HG02938 (cell line): ENCODE measurements around the gene PAFAH2.

ENCODE experiments used
- ATAC-seq: cut with Tn5 transposase; IDR thresholded peaks from one replicate; pipeline ENCODE4 v1.9.1; 2021; ENCODE audit warnings: mild to moderate bottlenecking, moderate library complexity; ENCODE audit not compliant: unreplicated experiment

PAFAH2 gene

DNA sequence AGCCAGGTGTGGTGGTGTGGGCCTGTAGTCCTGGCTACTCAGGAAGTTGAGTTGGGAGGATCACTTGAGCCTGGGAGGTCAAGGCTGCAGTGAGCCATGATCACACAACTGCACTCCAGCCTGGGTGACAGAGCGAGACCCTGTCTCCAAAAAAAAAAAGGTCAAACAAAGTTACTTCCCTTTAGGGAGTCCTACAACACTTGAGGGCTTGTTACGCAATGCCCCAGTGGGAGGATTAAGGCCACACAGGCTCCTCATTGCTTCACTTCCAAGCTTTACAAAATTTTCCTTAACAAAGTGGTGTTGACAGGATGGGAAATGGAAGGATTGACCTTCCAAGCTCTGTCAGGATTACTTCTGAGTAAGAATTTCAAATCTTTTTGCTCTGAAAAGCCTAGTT is 17.5 kb upstream of the PAFAH2 start:
- no peak for ATAC-seq

DNA sequence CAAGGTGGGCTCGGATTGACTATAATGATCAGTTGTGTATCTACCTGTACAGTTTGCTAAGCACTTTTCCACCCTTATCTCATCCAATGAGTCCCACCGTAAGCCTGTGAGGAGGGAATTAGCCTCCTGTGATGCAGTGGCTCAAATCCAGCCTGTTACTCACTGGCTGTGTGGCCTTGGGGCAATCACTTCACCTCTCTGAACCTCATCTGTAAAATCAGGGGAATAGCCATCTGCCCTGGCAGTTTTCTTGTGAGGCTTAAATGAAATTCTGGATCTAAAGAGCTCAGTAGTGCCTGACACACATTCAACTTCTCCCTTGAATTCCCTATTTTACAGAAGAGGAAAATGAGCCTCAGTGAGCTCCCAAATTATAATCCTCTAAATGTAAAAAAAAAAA is 16.3 kb upstream of the PAFAH2 start:
- ATAC-seq: no peak

DNA sequence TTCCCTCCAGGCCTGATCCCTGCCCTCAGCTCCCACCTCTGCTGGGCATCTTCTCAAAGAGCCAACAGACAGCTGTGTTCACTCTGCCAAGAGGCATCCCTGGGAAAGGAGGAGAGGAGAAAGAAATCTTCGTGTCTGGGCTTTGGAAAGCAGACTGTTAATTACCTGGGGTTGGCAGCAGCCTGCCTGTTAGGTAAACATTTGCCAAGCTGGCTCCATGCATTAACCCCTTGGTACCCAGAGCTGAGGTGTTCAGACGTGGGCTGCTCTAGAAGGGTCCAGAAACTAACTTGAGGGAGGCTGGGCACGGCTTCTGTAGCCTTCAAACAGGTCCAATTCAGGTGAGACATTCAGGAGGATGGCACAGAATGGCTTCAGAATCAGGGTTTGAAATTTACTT is 15.0 kb upstream of the PAFAH2 start:
- no peak for ATAC-seq

DNA sequence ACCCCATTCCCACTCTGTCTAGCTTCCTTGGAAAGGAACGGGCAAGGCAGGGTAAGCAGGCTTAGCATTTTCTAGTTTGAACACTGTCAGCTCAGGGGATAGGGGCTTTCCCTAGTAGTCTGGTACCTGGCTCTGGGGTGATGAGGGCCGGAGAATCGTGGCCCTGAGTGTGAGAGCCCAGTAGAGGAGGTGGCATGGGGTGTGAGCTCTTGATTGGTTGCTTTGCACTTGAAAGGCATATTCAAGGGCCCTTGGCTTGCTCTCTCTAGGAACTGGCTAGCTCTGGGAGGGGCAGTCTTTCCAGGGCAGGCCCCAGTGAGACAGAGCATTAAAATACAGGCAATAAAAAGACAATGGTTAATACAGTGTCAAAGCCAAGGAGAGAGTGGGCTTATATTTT is 13.0 kb upstream of the PAFAH2 start:
- no peak for ATAC-seq

DNA sequence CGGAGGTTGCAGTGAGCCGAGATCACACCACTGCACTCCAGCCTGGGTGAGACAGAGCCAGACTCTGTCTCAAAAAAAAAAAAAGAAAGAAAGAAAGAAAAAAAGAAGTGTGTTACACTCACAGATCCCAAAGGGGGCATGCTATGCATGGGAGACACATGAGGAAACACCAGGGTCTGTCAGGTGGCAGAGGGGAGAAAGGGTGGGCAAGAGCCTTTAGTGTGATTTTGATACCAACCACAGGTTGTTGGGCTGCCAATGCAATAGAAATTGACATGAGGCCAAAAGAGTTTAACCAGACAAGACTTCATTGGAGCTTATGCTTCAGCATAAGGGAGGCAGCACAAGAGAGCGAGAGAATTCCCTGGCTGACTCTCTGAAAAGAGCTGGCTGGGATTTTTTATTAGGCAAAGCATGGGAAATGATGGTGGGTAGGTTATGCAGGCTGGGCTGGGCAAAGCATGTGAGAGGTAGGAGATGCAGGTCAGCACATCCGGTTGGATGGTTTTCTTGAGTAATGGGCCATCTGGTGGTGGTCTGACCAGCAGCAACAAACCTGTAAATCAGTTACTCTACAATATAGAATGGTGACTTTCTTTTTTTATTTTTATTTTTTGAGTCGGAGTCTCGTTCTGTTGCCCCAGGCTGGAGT is 12.1 kb upstream of the PAFAH2 start:
- no peak for ATAC-seq

DNA sequence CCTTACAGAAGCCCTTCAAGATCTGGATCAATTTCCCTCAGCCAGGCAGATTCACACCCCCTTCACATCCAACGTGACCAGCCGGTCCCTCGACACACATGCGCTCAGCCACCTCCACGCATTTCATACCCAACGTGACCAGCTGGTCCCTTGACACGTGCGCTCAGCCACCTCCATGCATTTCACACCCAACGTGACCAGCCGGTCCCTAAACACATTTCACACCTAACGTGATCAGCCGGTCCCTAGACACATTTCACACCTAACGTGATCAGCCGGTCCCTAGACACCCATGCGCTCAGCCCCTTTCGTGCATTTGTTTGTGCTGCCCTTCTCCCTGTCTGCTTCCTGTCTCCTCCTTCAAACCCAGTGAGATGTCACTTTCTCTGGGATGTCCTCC is 8.8 kb upstream of the PAFAH2 start:
- no peak for ATAC-seq

DNA sequence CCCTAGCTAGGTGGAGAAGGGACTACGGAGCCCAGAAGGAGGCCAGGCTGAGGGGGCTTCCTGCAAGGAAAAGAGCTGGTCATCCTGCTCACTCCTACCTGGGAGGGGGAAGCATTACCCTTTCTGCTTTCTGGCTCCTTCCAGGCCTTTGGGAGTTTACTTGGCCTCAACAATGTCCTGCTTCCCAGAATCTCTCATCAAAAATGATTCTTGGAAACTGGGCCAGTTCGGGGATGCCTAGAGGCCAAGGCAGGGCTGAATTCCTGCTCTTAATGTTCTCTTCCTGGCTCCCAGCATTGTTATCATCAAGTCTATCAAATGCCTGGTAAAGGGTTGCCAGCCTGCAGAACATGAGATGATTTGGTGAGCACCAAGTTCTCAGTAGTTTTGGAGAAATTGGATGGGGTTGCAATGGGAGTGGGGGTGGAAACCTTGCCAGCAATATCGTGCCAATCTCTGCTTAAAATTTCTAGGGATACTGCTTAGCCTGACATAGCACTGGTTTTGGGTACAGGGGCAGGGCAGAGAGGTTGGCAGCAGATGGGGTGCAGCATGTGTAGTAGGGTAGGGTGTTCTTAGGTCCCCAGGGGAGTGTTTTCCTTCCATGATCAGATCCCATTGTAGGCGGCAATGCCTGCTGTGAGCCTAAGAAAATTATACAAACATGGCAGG is 7.7 kb upstream of the PAFAH2 start:
- no peak for ATAC-seq

DNA sequence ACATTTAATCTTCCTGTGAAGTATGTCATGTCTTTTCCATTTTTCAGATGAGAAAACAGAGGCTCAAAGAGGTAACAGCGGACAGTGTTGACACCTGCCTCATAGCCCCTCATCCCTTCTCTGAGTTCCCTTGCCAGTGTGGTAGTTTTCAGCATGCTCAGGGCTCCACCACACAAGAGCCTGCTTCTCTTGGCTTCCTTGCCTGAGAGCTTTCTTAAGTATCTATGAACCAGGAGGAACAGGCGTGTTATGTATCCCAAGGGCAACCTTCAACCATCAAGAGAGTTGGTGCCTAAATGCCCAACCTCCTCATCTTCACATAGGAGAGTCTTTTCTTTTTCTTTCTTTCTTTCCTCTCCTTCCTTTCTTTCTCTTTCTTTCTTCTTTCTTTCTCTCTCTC is 5.9 kb upstream of the PAFAH2 start:
- no peak for ATAC-seq

DNA sequence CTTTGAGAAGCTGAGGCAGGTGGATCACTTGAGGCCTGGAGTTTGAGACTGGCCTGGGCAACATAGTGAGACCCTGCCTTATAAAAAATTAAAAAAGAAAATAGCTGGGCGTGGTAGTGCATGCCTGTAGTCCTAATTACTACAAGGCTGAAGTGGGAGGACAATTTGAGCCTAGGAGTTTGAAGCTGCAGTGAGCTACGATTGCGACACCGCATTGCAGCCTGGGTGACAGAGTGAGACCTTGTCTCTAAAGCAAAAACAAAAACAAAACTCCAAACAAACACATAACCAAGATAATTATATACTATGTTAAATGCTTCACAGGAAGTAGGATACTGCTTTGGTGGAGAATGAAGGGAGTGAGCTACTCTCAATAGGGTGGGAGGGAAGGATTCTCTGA is 5.4 kb upstream of the PAFAH2 start:
- no peak for ATAC-seq

DNA sequence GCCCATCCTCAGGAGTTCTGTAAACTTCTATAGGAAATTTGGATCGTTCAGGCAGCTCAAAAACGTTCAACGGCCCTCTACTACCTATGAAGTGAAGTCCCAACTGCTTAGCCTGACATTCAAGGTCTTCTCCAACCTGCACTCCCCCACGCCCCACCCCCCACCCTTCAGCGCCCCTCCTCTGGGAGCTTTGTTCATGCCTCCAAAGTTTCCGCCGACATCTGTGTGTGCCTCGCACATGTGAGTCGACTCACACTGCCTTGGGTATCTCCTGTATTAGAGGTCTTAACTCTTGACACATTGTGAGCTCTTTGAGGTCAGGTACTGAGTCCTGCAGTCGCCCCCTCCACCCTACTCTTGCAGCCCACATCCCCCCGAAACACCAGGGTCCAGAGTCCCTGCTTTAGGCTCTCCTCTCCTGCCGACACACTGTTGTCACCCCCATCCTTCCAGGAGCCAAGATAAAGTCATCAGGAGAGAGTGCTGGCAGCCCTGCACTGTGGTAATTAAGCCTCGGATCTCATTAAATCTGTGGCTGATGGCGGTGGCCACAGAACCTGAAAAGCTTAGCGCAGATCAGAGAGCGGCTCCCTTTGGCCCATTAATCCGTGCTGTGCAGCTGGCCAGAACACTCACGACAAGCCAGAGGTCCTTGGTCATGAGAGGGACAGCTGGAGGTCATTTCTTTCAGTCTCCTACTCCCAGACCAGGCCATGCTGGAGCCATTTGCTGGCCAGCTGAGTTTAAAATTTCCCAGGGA is 1.4 kb upstream of the PAFAH2 start:
- ATAC-seq: no peak

DNA sequence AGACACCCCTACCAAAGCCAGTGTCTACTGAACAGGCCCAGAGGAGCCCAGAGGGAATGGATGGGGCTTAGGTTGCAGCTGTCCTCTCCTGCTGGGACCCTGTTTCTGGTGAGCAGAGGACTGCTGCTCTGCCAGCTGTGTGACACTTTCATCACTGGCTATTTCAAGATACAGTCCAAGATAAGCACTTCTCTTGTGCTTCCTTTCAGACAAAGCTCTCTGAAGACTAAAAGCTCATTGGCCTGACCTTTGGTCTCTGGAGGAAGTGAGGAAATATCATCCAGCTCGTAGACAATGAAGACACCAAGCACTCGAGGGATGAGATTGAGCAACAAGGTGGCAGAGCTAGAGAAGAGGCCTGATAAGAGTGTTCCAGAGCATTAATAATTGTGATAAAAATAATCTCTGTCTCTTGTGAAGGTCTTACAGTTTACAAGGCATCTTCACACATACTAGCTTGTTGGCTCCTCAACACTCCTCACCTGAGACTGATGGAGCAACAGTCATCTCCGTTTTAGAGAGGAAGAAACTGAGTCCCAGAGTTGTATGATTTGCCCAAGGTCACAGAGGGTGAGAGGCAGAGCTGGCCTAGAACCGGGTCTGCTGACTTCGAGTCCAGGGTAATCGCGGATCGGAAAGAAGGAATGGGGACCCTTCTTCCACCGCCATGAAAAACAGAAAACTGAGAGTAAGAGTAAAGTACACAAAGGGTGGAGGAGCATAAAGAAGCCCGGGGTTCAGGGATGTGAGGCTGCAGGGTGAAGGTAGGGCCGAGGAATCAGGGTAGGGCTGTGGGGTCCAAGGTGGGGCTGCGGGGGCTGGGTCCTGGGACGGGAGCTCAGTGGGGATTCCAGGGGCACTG is 666 bp downstream of the PAFAH2 start:
- no peak for ATAC-seq

DNA sequence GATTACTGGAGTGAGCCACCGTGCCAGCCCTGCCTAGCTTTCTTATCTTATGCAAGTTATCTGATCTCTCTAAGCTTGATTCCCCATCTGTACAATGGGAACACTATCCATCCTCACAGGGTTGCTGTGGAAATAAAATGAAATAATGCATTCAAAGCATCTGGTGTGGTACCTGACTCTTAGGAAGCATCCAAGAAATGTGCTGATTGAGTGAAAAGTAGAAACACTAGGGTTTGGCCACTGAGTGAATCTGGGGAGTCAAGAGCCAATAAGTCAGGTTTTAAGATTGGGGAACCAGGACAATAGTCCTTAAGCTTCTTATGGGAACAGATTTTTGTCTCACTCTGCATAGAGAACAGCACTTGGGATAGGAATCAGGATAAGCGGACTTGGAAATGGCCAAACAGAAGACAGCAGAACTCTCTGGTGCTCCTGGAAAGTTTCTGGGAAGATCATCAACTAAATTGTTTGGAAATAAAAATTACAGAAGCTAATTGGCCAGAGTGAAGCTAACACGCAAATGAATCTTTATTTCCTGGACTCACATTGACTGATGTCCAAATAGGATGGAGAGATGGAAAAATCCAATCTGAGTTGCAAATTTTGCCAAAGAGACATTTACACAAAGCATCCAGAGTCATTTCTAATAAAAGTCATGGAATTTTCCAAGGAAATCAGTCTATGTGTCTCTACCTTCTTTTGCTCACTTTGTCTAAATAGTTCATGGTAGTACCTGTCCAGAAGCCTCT is 3.3 kb downstream of the PAFAH2 start:
- ATAC-seq: no peak

DNA sequence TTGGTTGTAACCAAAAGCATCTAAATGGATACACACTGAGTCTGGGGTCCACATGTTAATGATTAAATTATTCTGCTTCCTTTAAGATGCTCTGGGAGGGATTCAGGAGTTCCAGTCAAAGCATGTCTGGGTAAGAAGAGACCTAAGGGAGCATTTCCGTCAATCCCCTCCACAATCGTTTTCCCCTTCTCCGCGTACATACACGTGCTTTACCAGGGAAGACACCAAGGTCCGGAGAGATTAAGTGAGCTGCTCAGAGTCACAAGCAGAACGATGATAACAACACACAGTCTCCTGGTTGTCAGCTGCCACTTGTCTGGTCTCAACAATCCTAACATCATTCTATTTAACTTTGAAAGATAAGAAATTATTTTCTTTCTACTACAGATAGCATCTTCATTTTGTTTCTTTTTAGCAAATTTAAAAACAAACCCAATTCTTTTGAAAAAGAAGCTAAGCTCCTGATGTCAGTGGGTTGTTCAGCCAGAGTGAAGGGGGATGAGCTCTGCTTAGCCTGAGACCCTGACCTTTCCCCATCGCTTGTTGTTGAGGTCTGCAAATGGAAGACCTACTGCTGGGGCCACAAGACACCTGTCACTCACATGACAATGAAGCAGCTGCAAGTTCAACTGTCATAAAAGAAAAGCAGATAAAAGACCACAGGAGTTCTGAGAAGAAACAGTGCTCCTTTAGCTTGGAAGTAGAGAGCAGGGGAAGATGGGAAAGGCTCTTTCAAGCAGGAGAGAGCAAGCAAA is 4.5 kb downstream of the PAFAH2 start:
- ATAC-seq: no peak

DNA sequence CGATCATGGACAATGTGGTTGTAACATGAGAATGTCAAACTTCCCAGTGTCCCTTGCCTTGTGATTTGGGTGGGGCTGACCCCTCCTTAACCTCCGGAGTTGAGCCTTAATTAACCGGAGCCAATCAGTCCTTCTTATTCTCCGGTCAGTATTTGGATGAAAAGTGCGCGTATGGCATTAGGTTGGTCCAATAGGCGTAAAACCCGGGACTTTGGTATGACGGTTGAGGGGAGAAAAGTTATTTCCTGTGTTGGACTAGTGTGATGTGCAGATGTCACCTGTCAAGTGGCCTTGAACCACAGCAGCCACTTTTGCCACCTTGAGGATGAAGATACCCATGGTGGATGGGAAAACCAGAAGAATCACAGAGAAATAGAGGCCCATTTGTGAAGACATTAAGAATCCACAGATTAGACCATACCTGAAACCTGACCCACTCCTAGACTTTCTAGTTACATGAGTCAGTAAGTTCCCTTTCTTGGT is 5.1 kb downstream of the PAFAH2 start:
- no peak for ATAC-seq

DNA sequence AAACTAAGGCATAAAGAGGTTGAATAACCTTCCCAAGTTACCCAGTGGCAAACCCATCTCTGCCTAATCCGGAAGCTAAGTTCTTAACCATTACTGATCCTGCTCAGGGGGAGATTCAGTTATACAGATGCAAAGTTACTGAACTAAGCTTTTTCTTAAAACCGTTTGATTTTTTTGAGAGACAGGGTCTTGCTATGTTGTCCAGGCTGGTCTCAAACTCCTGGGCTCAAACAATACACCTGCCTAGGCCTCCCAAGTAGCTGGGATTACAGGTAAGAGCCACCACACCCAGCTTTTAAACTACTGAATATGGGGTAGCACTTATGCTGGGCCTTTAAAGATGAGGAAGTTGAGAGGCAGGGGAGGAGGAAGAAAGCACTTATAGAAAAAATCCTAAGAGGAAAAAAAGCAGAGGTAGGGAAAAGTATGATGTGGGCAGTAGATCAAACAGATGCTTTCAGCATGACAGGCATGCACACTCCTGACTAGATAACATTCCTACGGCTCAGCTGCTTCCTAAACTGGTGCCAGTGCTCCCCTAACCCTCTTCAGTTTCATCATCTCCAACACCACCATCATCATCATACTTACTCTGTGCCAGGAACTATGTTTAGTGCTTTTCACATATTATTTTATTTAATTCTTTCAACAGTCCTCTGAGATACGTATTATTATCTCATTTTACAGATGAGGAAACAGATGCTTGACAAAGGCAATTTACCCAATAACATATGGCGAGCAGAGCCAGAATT is 5.8 kb downstream of the PAFAH2 start:
- no peak for ATAC-seq

DNA sequence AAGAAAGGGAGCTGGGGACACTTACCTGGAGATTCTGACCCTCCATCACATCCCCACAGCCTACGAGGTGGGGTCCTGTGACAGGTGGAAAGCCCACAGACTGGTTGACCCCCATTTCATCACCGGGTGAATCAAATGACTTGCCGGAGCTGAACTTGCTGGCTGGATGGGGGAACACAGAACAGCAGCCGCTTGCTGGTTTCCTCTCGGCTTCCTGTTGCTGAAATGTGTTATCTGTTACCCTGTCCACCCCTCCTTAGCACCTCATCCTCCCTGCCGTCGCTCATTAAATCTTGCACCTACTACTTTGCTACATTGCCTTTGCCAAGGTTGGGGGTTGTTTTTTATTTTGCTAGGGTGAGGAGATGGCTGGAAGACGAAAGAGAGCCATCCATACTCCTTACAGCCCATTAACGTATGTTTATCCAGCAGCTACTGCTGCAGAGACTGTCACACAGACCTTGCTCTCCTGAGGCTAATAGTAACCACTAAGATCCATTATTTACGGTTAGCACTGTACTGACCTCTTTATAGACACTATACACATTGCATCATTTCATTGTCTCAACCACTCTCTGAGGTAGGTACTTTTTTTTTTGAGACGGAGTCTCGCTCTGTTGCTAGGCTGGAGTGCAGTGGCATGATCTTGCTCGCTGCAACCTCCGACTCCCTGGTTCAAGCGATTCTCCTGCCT is 7.0 kb downstream of the PAFAH2 start:
- ATAC-seq: no peak

DNA sequence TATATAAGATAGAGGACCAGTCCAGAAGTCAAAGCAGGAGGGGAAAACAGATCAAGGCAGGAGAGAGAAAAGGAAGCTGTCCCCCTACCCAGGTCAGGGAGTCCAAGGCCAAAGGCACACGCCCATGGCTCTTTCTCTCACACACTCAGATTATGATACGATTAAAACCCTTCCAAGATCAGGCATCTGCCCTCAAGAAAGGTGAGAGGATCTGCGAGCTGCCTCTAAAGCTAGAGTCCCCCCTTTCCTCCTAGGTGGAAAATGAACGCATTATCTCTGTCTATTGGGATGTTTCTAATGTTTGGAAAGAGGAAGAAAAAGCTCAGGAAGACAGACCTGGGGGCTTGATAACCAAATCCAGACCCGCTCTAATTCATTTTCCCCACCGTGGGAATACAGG is 7.6 kb downstream of the PAFAH2 start:
- no peak for ATAC-seq

DNA sequence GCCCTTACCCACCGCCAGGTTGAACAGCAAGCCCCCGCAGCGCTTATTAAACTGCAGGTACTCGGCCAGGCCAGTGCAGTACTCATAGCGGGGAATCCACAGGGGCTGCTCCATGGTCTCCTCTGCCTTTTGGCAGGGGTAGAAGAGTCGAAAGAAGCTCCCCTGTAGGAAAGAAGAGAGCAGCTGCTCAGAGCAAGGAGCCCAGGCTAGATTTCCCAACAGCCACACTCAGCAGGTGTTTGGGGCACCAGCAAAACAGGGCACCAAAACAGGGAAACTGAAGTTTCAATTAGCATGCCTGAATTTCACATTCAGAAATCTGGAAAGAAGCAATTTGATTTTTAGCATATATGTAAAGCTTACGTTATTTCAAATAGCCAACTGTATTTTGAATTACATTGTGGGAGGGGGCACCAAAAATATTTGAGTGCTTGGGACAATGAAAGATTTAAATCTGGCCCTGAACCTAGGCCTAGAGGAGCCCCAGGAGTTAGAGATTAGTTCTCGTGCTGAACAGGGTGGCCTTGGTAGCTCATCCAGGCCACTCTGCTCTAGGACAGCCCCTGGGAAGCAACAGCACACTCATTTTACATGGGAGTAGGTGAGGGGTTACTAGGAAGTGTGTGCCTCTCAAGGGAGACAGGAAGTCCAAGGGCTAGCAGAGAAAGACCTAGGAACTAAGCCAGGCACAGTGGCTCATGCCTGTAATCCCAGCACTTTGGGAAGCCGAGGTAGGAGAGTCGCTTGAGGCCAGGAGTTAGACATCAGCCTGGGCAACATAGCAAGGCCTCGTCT is 8.2 kb downstream of the PAFAH2 start:
- ATAC-seq: no peak
